Endodermal cell (in vitro differentiated cells): Measurements from ENCODE around the gene KIRREL2. TPM values are rescaled to one million over a fixed set of nuclear protein-coding genes. Genes with fewer than 3 reads are reported as not detected.
"Not testable (repeated sequence)": the region's sequence is repeated elsewhere in the genome, so short reads cannot be mapped to it uniquely, and the experiment has no call there.

Experiments
- DNase-seq: peaks from one replicate; pipeline ENCODE4 v3.0.0-alpha.2; 2017
- H3K27ac ChIP-seq: 2 replicates; pipeline ENCODE4 v1.5.1; 2013; ENCODE audit warnings: mild to moderate bottlenecking, low read depth, low read length, moderate library complexity
- H3K27me3 ChIP-seq: 2 replicates; pipeline ENCODE4 v1.6.1; 2013; ENCODE audit warnings: mild to moderate bottlenecking, low read length, moderate library complexity; ENCODE audit not compliant: insufficient read depth, control insufficient read depth, poor library complexity, severe bottlenecking
- H3K36me3 ChIP-seq: 2 replicates; pipeline ENCODE4 v1.7.0; 2013; ENCODE audit warnings: mild to moderate bottlenecking, low read length, moderate library complexity; ENCODE audit not compliant: control insufficient read depth, insufficient read depth
- H3K4me1 ChIP-seq: one replicate; pipeline ENCODE4 v1.7.0; 2013; ENCODE audit warnings: low read length; ENCODE audit not compliant: control insufficient read depth, insufficient read depth
- H3K4me3 ChIP-seq: 2 replicates; pipeline ENCODE4 v1.5.1; 2013; ENCODE audit warnings: mild to moderate bottlenecking, low read length, moderate library complexity
- H3K9ac ChIP-seq: 2 replicates; pipeline ENCODE4 v1.6.1; 2013; ENCODE audit warnings: mild to moderate bottlenecking, low read length, moderate library complexity; ENCODE audit not compliant: poor library complexity, severe bottlenecking; ENCODE audit errors: extremely low read depth
- H3K9me3 ChIP-seq: 2 replicates; pipeline ENCODE4 v1.6.1; 2013; ENCODE audit warnings: mild to moderate bottlenecking, low read length, moderate library complexity; ENCODE audit not compliant: control insufficient read depth
- H3K27ac Mint-ChIP-seq: 2 replicates; pipeline ENCODE4 v1.8.0; 2020; ENCODE audit warnings: mixed read lengths
- H3K27me3 Mint-ChIP-seq: 2 replicates; pipeline ENCODE4 v1.8.0; 2021; ENCODE audit warnings: mild to moderate bottlenecking, mixed read lengths; ENCODE audit not compliant: insufficient read depth
- H3K36me3 Mint-ChIP-seq: 2 replicates; pipeline ENCODE4 v1.8.0; 2020; ENCODE audit warnings: low read depth, mixed read lengths
- H3K4me1 Mint-ChIP-seq: 2 replicates; pipeline ENCODE4 v1.8.0; 2020; ENCODE audit warnings: mixed read lengths
- H3K4me3 Mint-ChIP-seq: 2 replicates; pipeline ENCODE4 v1.8.0; 2020; ENCODE audit warnings: mild to moderate bottlenecking, moderate library complexity, mixed read lengths
- H3K9me3 Mint-ChIP-seq: 2 replicates; pipeline ENCODE4 v1.8.0; 2020; ENCODE audit warnings: mild to moderate bottlenecking, mixed read lengths
- CTCF ChIP-seq: fragments of 200-600 bp; sonication (generic); conservative IDR thresholded peaks from 2 replicates; pipeline ENCODE4 v1.5.0; 2021; ENCODE audit warnings: antibody characterized with exemption, mild to moderate bottlenecking
- WGBS, 2 experiments: methylation state at CpG; one replicate each; pipeline versions ENCODE4 v1.1.5 to v1.1.7; 2013; ENCODE audit warnings: missing lambda C conversion rate in 2 of 2, mixed read lengths in 1 of 2; ENCODE audit not compliant: insufficient coverage in 1 of 2, insufficient read length in 1 of 2; 5-methylcytosine and 5-hydroxymethylcytosine counted together
- total RNA-seq, 2 donors: library from RNA; stranded (reverse); fragmentation: NEBNext Ultra II Directional in 1 of 2; extraction: Animal tissue kit (Norgen Biotek cat#: 25700) in 1 of 2; gene quantifications; 2 replicates in 1 of 2; 3 replicates in 1 of 2; pipeline ENCODE4 v1.2.1, GENCODE V29; 2021

KIRREL2 gene
- total RNA-seq, 2 donors from 2014 or later: 1.4 to 2.3 TPM

GRCh38 chr19:35909684-35910035 is 52.9 kb downstream of the KIRREL2 start:
- Histone ChIP-seq H3K4me1 (peaks cover 6% of the 10 kb centered on the region), H3K36me3 (no peaks in the 10 kb centered on the region), H3K27me3 (no peaks in the 10 kb centered on the region), H3K27ac (no peak overlapping the region), H3K9me3 (no peaks in the 10 kb centered on the region), H3K9ac (no peak overlapping the region), H3K4me3 (no peak overlapping the region)
- Mint-ChIP-seq H3K4me1 (peaks cover 8% of the 10 kb centered on the region), H3K4me3 (no peak overlapping the region), H3K36me3 (no peaks in the 10 kb centered on the region), H3K27me3 (no peaks in the 10 kb centered on the region), H3K9me3 (no peaks in the 10 kb centered on the region), H3K27ac (no peak overlapping the region)
- WGBS, 2 experiments: 88 to 93% methylated on average over 3 to 6 of the region's 6 CpGs
- no peak for DNase-seq
- no peak for TF ChIP-seq CTCF

- not testable (repeated sequence) for H3K4me3 Mint-ChIP-seq, H3K27ac Mint-ChIP-seq, H3K36me3 ChIP-seq, H3K27me3 ChIP-seq, H3K36me3 Mint-ChIP-seq, H3K27me3 Mint-ChIP-seq, H3K4me1 Mint-ChIP-seq, H3K27ac ChIP-seq, H3K4me3 ChIP-seq, H3K9me3 Mint-ChIP-seq, H3K4me1 ChIP-seq, H3K9me3 ChIP-seq, H3K9ac ChIP-seq, DNase-seq
- WGBS, 2 experiments: 90 to 95% methylated on average over 7 to 13 of the region's 14 CpGs
These were observed 53.6 kb downstream of the KIRREL2 start for GRCh38 chr19:35910355-35910754.

- H3K4me1 ChIP-seq: peaks cover 6% of the 10 kb centered on the region
- no peaks in the 10 kb centered on the region for H3K27me3 ChIP-seq
- Mint-ChIP-seq H3K27ac (no peak overlapping the region), H3K9me3 (no peaks in the 10 kb centered on the region), H3K27me3 (peaks cover 2% of the 10 kb centered on the region), H3K4me3 (no peak overlapping the region), H3K4me1 (peaks cover 8% of the 10 kb centered on the region), H3K36me3 (no peaks in the 10 kb centered on the region)
- whole genome bisulfite sequencing, 2 experiments: 77 to 80% methylated on average over 1 to 3 of the region's 3 CpGs
- H3K9me3 ChIP-seq: no peaks in the 10 kb centered on the region
- H3K27ac ChIP-seq: no peak overlapping the region
- TF ChIP-seq CTCF: peak; percentile 58
- peak; percentile 67 for DNase-seq
- no peaks in the 10 kb centered on the region for H3K36me3 ChIP-seq
- no peak overlapping the region for H3K4me3 ChIP-seq
- H3K9ac ChIP-seq: no peak overlapping the region
These were observed 54.5 kb downstream of the KIRREL2 start for GRCh38 chr19:35911173-35911572.

- no peak for TF ChIP-seq CTCF
- no peak for DNase-seq
- Histone ChIP-seq H3K4me3 (no peak overlapping the region), H3K27me3 (no peaks in the 10 kb centered on the region), H3K27ac (no peak overlapping the region), H3K9me3 (no peaks in the 10 kb centered on the region), H3K9ac (no peak overlapping the region), H3K4me1 (peaks cover 6% of the 10 kb centered on the region), H3K36me3 (no peaks in the 10 kb centered on the region)
- Mint-ChIP-seq H3K27me3 (peaks cover 2% of the 10 kb centered on the region), H3K4me3 (no peak overlapping the region), H3K9me3 (no peaks in the 10 kb centered on the region), H3K4me1 (peaks cover 8% of the 10 kb centered on the region), H3K36me3 (no peaks in the 10 kb centered on the region), H3K27ac (no peak overlapping the region)
- 90 to 93% methylated on average over 2 to 5 of the region's 5 CpGs for WGBS, 2 experiments
These were observed 55.1 kb downstream of the KIRREL2 start for GRCh38 chr19:35911790-35912189.
